IMR-90 (cell line): ENCODE data around the gene ZBTB44. TPM values are rescaled to one million over a fixed set of nuclear protein-coding genes. Genes with fewer than 3 reads are reported as not detected.
"Not testable (repeated sequence)": the region's sequence is repeated elsewhere in the genome, so short reads cannot be mapped to it uniquely, and the experiment has no call there.

Experiments used
- ATAC-seq: fragments of 200-7000 bp; cut with Tn5 transposase; 2 replicates; pipeline ENCODE4 v1.9.1; 2020; ENCODE audit warnings: low read depth, mild to moderate bottlenecking, moderate library complexity
- BruUV-seq: library from RNA; stranded (reverse); fragments of 400-500 nt; replicated peaks from 2 replicates; lab custom pipeline; 2021; lab: Mats Ljungman, UMichigan
- CTCF ChIA-PET: fragments of 300-600 bp; formaldehyde crosslinking; extraction: SDS; loops from one replicate; lab custom pipeline; 2021; ENCODE audit warnings: antibody characterized with exemption; lab: Yijun Ruan, JAX
- POLR2A ChIA-PET: fragments of 300-600 bp; sonication (Branson Sonifier 250); formaldehyde crosslinking; loops from one replicate; lab custom pipeline; 2022; ENCODE audit warnings: antibody characterized with exemption; ENCODE audit not compliant: unreplicated experiment; lab: Charles Lee
- DNase-seq: peaks from one replicate; pipeline ENCODE4 v3.0.0; 2013
- H2AFZ ChIP-seq: replicated peaks from 2 replicates; pipeline ENCODE3; 2013; ENCODE audit warnings: low read length, mild to moderate bottlenecking; ENCODE audit not compliant: poor library complexity
- H2AK5ac ChIP-seq: 2 replicates; pipeline ENCODE4 v1.6.1; 2013; ENCODE audit warnings: low read depth, low read length, inconsistent platforms
- H2AK9ac ChIP-seq: replicated peaks from 2 replicates; pipeline ENCODE3; 2013; ENCODE audit warnings: mild to moderate bottlenecking, low read depth, low read length, moderate library complexity; ENCODE audit not compliant: poor library complexity
- H2BK120ac ChIP-seq: 2 replicates; pipeline ENCODE4 v1.6.1; 2013; ENCODE audit warnings: low read depth, low read length, inconsistent platforms
- H2BK15ac ChIP-seq: 3 replicates; pipeline ENCODE4 v1.6.1; 2013; ENCODE audit warnings: low read depth, low read length, inconsistent platforms
- H2BK20ac ChIP-seq: 2 replicates; pipeline ENCODE4 v1.6.1; 2013; ENCODE audit warnings: low read depth, mild to moderate bottlenecking, inconsistent platforms, low read length, moderate library complexity
- H2BK5ac ChIP-seq: 2 replicates; pipeline ENCODE4 v1.6.1; 2013; ENCODE audit warnings: mild to moderate bottlenecking, low read depth, low read length, inconsistent platforms; ENCODE audit not compliant: poor library complexity, severe bottlenecking
- H3K14ac ChIP-seq: replicated peaks from 2 replicates; pipeline ENCODE4 v1.6.1; 2013; ENCODE audit warnings: low read depth, low read length, inconsistent platforms
- H3K18ac ChIP-seq: 2 replicates; pipeline ENCODE4 v1.6.1; 2013; ENCODE audit warnings: low read depth, low read length, control low read depth
- H3K23ac ChIP-seq: 2 replicates; pipeline ENCODE4 v1.6.1; 2013; ENCODE audit warnings: low read depth, low read length, inconsistent platforms
- H3K27ac ChIP-seq: 2 replicates; pipeline ENCODE4 v1.5.1; 2013; ENCODE audit warnings: mild to moderate bottlenecking, control low read depth, low read length; ENCODE audit not compliant: insufficient read depth
- H3K27me3 ChIP-seq: 2 replicates; pipeline ENCODE4 v1.6.1; 2013; ENCODE audit warnings: low read length; ENCODE audit not compliant: control insufficient read depth, insufficient read depth
- H3K36me3 ChIP-seq: 2 replicates; pipeline ENCODE4 v1.6.1; 2013; ENCODE audit warnings: low read length, mixed read lengths; ENCODE audit not compliant: control insufficient read depth, insufficient read depth
- H3K4ac ChIP-seq: 2 replicates; pipeline ENCODE4 v1.6.1; 2013; ENCODE audit warnings: low read depth, low read length, inconsistent platforms
- H3K4me1 ChIP-seq: 2 replicates; pipeline ENCODE4 v1.6.1; 2013; ENCODE audit warnings: low read length, mixed read lengths; ENCODE audit not compliant: control insufficient read depth, insufficient read depth
- H3K4me2 ChIP-seq: 2 replicates; pipeline ENCODE4 v1.6.1; 2013; ENCODE audit warnings: low read depth, mild to moderate bottlenecking, control low read depth, low read length, moderate library complexity
- H3K4me3 ChIP-seq: 2 replicates; pipeline ENCODE4 v1.5.1; 2013; ENCODE audit warnings: low read depth, mild to moderate bottlenecking, control low read depth, low read length, moderate library complexity; ENCODE audit not compliant: insufficient read depth
- H3K56ac ChIP-seq: 2 replicates; pipeline ENCODE4 v1.6.1; 2013; ENCODE audit warnings: low read length, inconsistent platforms; ENCODE audit not compliant: insufficient read depth; ENCODE audit errors: extremely low read depth
- H3K79me1 ChIP-seq, 2 experiments: 2 replicates each; pipeline ENCODE4 v1.6.1; 2013; ENCODE audit warnings: low read length in 2 of 2, inconsistent platforms in 1 of 2, low read depth in 1 of 2
- H3K9ac ChIP-seq: 2 replicates; pipeline ENCODE4 v1.6.1; 2013; ENCODE audit warnings: low read depth, low read length, control low read depth
- H3K9me1 ChIP-seq: 2 replicates; pipeline ENCODE4 v1.6.1; 2013; ENCODE audit warnings: low read length, inconsistent platforms; ENCODE audit not compliant: insufficient read depth
- H3K9me3 ChIP-seq: 2 replicates; pipeline ENCODE4 v1.6.1; 2013; ENCODE audit warnings: low read length; ENCODE audit not compliant: control insufficient read depth, insufficient read depth
- H4K20me1 ChIP-seq: 2 replicates; pipeline ENCODE4 v1.6.1; 2013; ENCODE audit warnings: low read length, inconsistent platforms; ENCODE audit not compliant: insufficient read depth
- H4K5ac ChIP-seq: 2 replicates; pipeline ENCODE4 v1.6.1; 2013; ENCODE audit warnings: mild to moderate bottlenecking, low read depth, low read length, control low read depth
- H4K8ac ChIP-seq, 2 experiments: 2 replicates each; pipeline ENCODE4 v1.6.1; 2013; ENCODE audit warnings: low read depth in 2 of 2, low read length in 2 of 2, control low read depth in 1 of 2, inconsistent platforms in 1 of 2
- H4K91ac ChIP-seq: 2 replicates; pipeline ENCODE4 v1.6.1; 2013; ENCODE audit warnings: low read depth, low read length, inconsistent platforms; ENCODE audit not compliant: insufficient read depth
- MAFK ChIP-seq: IDR thresholded peaks from 2 replicates; pipeline ENCODE4 v1.6.1; 2012; ENCODE audit warnings: low read depth, low read length, improper control_type of control experiment
- WGBS, 2 experiments: methylation state at CpG; one replicate each; pipeline versions ENCODE4 v1.1.5 to v1.1.7; 2013; ENCODE audit warnings: missing lambda C conversion rate in 2 of 2; ENCODE audit not compliant: insufficient read length in 1 of 2; ENCODE audit errors: extremely low coverage in 2 of 2; 5-methylcytosine and 5-hydroxymethylcytosine counted together
- dilution Hi-C: fragments of 300-500 bp; cut with HindIII; formaldehyde crosslinking; loops from one replicate; pipeline ENCODE4 v1.14.3; 2018; ENCODE audit warnings: low sequenced_read_pairs; ENCODE audit not compliant: unreplicated experiment
- in situ Hi-C: fragments of 300-500 bp; cut with MboI; formaldehyde crosslinking; loops from 3 replicates; pipeline ENCODE4 v1.14.3; 2019; ENCODE audit warnings: low sequenced_read_pairs, inconsistent platforms, mixed read lengths
- intact Hi-C: fragments of 100-400 bp; cut with micrococcal nuclease; formaldehyde crosslinking; loops from 2 replicates; pipeline ENCODE4 v1.10.0; 2022
- polyA plus RNA-seq, 3 experiments: library from polyadenylated mRNA; depleted of rRNA; stranded (reverse); fragments of >200 nt; gene quantifications; 2 replicates each; pipeline ENCODE4 v1.2.3, GENCODE V29; 2012; ENCODE audit warnings: low replicate concordance in 1 of 3
- total RNA-seq: library from RNA; depleted of rRNA; stranded (reverse); fragments of >200 nt; gene quantifications from 2 replicates; pipeline ENCODE4 v1.2.3, GENCODE V29; 2012

ZBTB44 gene
- total and polyA plus RNA-seq, 2 of the 4 experiments (the other 2 are of a cell fraction), result 6.9 to 23.3 TPM

DNA sequence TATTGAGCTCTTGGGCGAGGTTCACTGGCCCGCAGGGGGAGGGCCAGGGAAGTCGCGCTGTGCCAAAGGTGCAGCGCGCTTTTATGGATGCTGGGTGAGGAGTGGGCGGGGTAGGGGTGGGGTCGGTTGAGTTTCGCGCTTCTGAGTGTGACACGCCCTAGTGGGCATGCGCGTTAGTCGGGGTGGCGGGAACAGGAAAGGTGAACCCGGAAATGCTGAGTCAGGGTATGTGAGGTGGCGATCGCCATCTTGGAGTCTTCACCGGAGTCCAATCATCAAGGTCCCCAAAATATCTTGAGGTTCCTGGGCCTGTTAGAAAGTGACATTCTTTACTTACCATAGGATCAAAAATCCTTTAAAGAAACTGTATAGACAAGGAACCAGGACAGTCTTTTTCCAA is 16.7 kb upstream of the ZBTB44 start:
- CTCF ChIA-PET, intact Hi-C loops: not testable (repeated sequence)
- WGBS, 2 experiments, result no CpG with 5 or more reads among the region's 19 CpGs

More for the DNA sequence above, 16.7 kb upstream of the ZBTB44 start:
- H3K9ac ChIP-seq, H3K4me3 ChIP-seq, POLR2A ChIA-PET, H3K4me1 ChIP-seq, H3K14ac ChIP-seq, H3K9me1 ChIP-seq, BruUV-seq, H4K91ac ChIP-seq, H2BK5ac ChIP-seq, H2BK120ac ChIP-seq, H3K18ac ChIP-seq, ATAC-seq, H2AFZ ChIP-seq, H3K56ac ChIP-seq, H2AK5ac ChIP-seq, H2AK9ac ChIP-seq, DNase-seq, H3K27ac ChIP-seq, H3K4me2 ChIP-seq, H3K9me3 ChIP-seq, H3K79me1 ChIP-seq, H4K8ac ChIP-seq, H2BK20ac ChIP-seq, H2BK15ac ChIP-seq, H3K27me3 ChIP-seq, in situ Hi-C loops, H3K4ac ChIP-seq, dilution Hi-C loops, H4K20me1 ChIP-seq, H3K23ac ChIP-seq, H3K36me3 ChIP-seq, H4K5ac ChIP-seq: not testable (repeated sequence)
- peak; percentile 74 for TF ChIP-seq MAFK
